Right cardiac atrium (tissue), 5 donors: ENCODE data around the gene SEMA6A. TPM values are rescaled to one million over a fixed set of nuclear protein-coding genes. Genes with fewer than 3 reads are reported as not detected.
A peak's percentile ranks its signal among the peaks of the same experiment; 100 is the strongest.

ENCODE experiments used
- ATAC-seq, 2 donors: fragments of 200-7000 bp; cut with Tn5 transposase; one replicate each; pipeline versions ENCODE4 v1.8.0 to v1.9.1; 2020; ENCODE audit warnings: moderate library complexity in 2 of 2, mild to moderate bottlenecking in 1 of 2
- DNase-seq, 3 donors: peaks; one replicate each; pipeline ENCODE4 v3.0.0-alpha.2; 2020
- H3K27ac ChIP-seq: one replicate; pipeline ENCODE4 v1.5.1; 2013; ENCODE audit warnings: mild to moderate bottlenecking, low read length, control low read depth, moderate library complexity
- H3K27me3 ChIP-seq: one replicate; pipeline ENCODE4 v1.6.1; 2013; ENCODE audit not compliant: control insufficient read depth, insufficient read depth
- H3K4me1 ChIP-seq: one replicate; pipeline ENCODE4 v1.6.1; 2013; ENCODE audit warnings: low read length; ENCODE audit not compliant: control insufficient read depth, insufficient read depth
- H3K4me3 ChIP-seq: one replicate; pipeline ENCODE4 v1.5.1; 2013; ENCODE audit warnings: low read length, control low read depth
- H3K9me3 ChIP-seq: one replicate; pipeline ENCODE4 v1.6.1; 2013; ENCODE audit warnings: low read length; ENCODE audit not compliant: control insufficient read depth
- WGBS: extraction: QIAGEN DNeasy Blood & Tissue Kit; methylation state at CpG from one replicate; pipeline ENCODE4 v1.1.7; 2013; 5-methylcytosine and 5-hydroxymethylcytosine counted together
- intact Hi-C, 4 donors: fragments of 100-400 bp; cut with DNase I; formaldehyde crosslinking; loops; one replicate each; pipeline versions ENCODE4 v1.11.0 to v1.14.0; 2022 to 2023
- polyA plus RNA-seq: library from polyadenylated mRNA; stranded (reverse); fragments of 200-250 nt; gene quantifications from one replicate; pipeline ENCODE4 v1.2.3, GENCODE V29; 2013
- total RNA-seq, 4 donors: library from RNA; stranded (reverse); fragmentation: NEBNext Ultra II Directional; extraction: Animal tissue kit (Norgen Biotek cat#: 25700); gene quantifications; one replicate each; pipeline ENCODE4 v1.2.1, GENCODE V29; 2021
- donor health status: healthy with polysubstance abuse.
- donor health status: DM: no; HTN: yes; CAD: no.
- donor health status: DM: no; HTN: no; CAD: no.
- donor health status: DM: no; HTN: yes; CAD: no; lungs with severe emphysema.
- donor health status: DM: yes; HTN: yes; CAD: no.

Gene SEMA6A
- total and polyA plus RNA-seq, 5 donors, result 3.1 to 9.4 (median 4.1) TPM

GRCh38 chr5:116506488-116506887, 68.1 kb downstream of the SEMA6A start:
- WGBS, result 61% methylated on average over 2 of the region's 2 CpGs
- H3K27me3 ChIP-seq, result no peaks in the 10 kb centered on the region
- H3K4me3 ChIP-seq, result no peak overlapping the region
- intact Hi-C loops, result no loop called here
- peaks cover 4% of the 10 kb centered on the region for H3K4me1 ChIP-seq
- H3K27ac ChIP-seq, result no peak overlapping the region
- no peaks in the 10 kb centered on the region for H3K9me3 ChIP-seq
- DNase-seq, result no peak
- ATAC-seq, result no peak

GRCh38 chr5:116504593-116505166, 69.9 kb downstream of the SEMA6A start:
- H3K9me3 ChIP-seq, result no peaks in the 10 kb centered on the region
- H3K4me3 ChIP-seq, result no peak overlapping the region
- intact Hi-C loops, result no loop called here
- WGBS, result 89% methylated on average over 8 of the region's 8 CpGs
- H3K27me3 ChIP-seq, result no peaks in the 10 kb centered on the region
- H3K27ac ChIP-seq, result no peak overlapping the region
- ATAC-seq (no peak), DNase-seq (no peak)
- H3K4me1 ChIP-seq, result peaks cover 4% of the 10 kb centered on the region

- intact Hi-C loops, result no loop called here
- H3K27ac ChIP-seq, result no peak overlapping the region
- H3K27me3 ChIP-seq, result no peaks in the 10 kb centered on the region
- H3K4me1 ChIP-seq, result peaks cover 4% of the 10 kb centered on the region
- DNase-seq (no peak), ATAC-seq (peak; percentile 34 to 55)
- 19% methylated on average over 3 of the region's 3 CpGs for WGBS
- no peak overlapping the region for H3K4me3 ChIP-seq
- H3K9me3 ChIP-seq, result no peaks in the 10 kb centered on the region
Observed at GRCh38 chr5:116502616-116503015, 72.0 kb downstream of the SEMA6A start.

GRCh38 chr5:116502138-116502537, 72.5 kb downstream of the SEMA6A start:
- no peak overlapping the region for H3K27ac ChIP-seq
- no peak overlapping the region for H3K4me3 ChIP-seq

GRCh38 chr5:116498503-116499048, 76.0 kb downstream of the SEMA6A start:
- Histone ChIP-seq H3K9me3 (no peaks in the 10 kb centered on the region), H3K27me3 (no peaks in the 10 kb centered on the region), H3K27ac (no peak overlapping the region), H3K4me3 (no peak overlapping the region), H3K4me1 (peaks cover 4% of the 10 kb centered on the region)
- WGBS, result 68% methylated on average over 4 of the region's 4 CpGs
- DNase-seq (no peak), ATAC-seq (no peak)
- intact Hi-C loops, result no loop called here

More at GRCh38 chr5:116502138-116502537, 72.5 kb downstream of the SEMA6A start:
- no peaks in the 10 kb centered on the region for H3K9me3 ChIP-seq
- ATAC-seq (no peak), DNase-seq (no peak)
- intact Hi-C loops, result no loop called here
- peaks cover 4% of the 10 kb centered on the region for H3K4me1 ChIP-seq
- WGBS, result 42% methylated on average over 4 of the region's 4 CpGs
- H3K27me3 ChIP-seq, result no peaks in the 10 kb centered on the region

- peaks cover under 1% of the 10 kb centered on the region for H3K4me1 ChIP-seq
- 86% methylated on average over 5 of the region's 5 CpGs for WGBS
- no peak overlapping the region for H3K4me3 ChIP-seq
- no peak for ATAC-seq
- no peak overlapping the region for H3K27ac ChIP-seq
- no peak for DNase-seq
- H3K9me3 ChIP-seq, result no peaks in the 10 kb centered on the region
- intact Hi-C loops, result no loop called here
- H3K27me3 ChIP-seq, result no peaks in the 10 kb centered on the region
Observed at GRCh38 chr5:116497631-116498030, 77.0 kb downstream of the SEMA6A start.

GRCh38 chr5:116495786-116496357, 78.8 kb downstream of the SEMA6A start:
- DNase-seq, result no peak
- Histone ChIP-seq H3K9me3 (no peaks in the 10 kb centered on the region), H3K27ac (no peak overlapping the region), H3K4me1 (no peaks in the 10 kb centered on the region), H3K4me3 (no peak overlapping the region), H3K27me3 (no peaks in the 10 kb centered on the region)
- intact Hi-C loops, result no loop called here
- 97% methylated on average over 9 of the region's 9 CpGs for WGBS
- ATAC-seq, result no peak

- H3K27me3 ChIP-seq, result no peaks in the 10 kb centered on the region
- no peaks in the 10 kb centered on the region for H3K9me3 ChIP-seq
- no peaks in the 10 kb centered on the region for H3K4me1 ChIP-seq
- DNase-seq (no peak), ATAC-seq (no peak)
- intact Hi-C loops, result no loop called here
- H3K4me3 ChIP-seq, result no peak overlapping the region
- 82% methylated on average over 6 of the region's 6 CpGs for WGBS
- no peak overlapping the region for H3K27ac ChIP-seq
Observed at GRCh38 chr5:116494784-116495450, 79.7 kb downstream of the SEMA6A start.

- peak overlapping the region; percentile 20 for H3K27ac ChIP-seq
- DNase-seq (no peak), ATAC-seq (peak; percentile 77 to 81)
- H3K9me3 ChIP-seq, result no peaks in the 10 kb centered on the region
- 54% methylated on average over 3 of the region's 3 CpGs for WGBS
- no peaks in the 10 kb centered on the region for H3K4me1 ChIP-seq
- intact Hi-C loops, result no loop called here
- H3K4me3 ChIP-seq, result no peak overlapping the region
- H3K27me3 ChIP-seq, result no peaks in the 10 kb centered on the region
Observed at GRCh38 chr5:116492776-116493175, 81.8 kb downstream of the SEMA6A start.

GRCh38 chr5:116492016-116492623, 82.5 kb downstream of the SEMA6A start:
- Histone ChIP-seq H3K4me3 (no peak overlapping the region), H3K4me1 (no peaks in the 10 kb centered on the region), H3K9me3 (no peaks in the 10 kb centered on the region), H3K27me3 (no peaks in the 10 kb centered on the region), H3K27ac (no peak overlapping the region)
- no peak for DNase-seq
- 35% methylated on average over 3 of the region's 3 CpGs for WGBS
- ATAC-seq, result peak; percentile 60 to 68
- intact Hi-C loops, result no loop called here
